Vagina (tissue), 2 donors: ENCODE results near the gene C1orf105.

Experiments
- CTCF ChIP-seq, 3 experiments: fragments of 450-650 bp in 2 of 3; fragments of 200-600 bp in 1 of 3; sonication (generic) in 1 of 3; IDR thresholded peaks; one replicate each; pipeline ENCODE4 v1.5.1; 2017 to 2019; ENCODE audit warnings: antibody characterized with exemption in 3 of 3, mild to moderate bottlenecking in 2 of 3, moderate library complexity in 2 of 3
- POLR2A ChIP-seq, 2 donors: fragments of 450-650 bp; IDR thresholded peaks; one replicate each; pipeline ENCODE4 v1.6.1; 2017; ENCODE audit warnings: antibody characterized with exemption in 2 of 2, mild to moderate bottlenecking in 2 of 2, moderate library complexity in 2 of 2
- POLR2AphosphoS5 ChIP-seq, 2 donors: sonication (generic); formaldehyde crosslinking; IDR thresholded peaks; one replicate each; pipeline ENCODE4 v1.9.0; 2017; ENCODE audit warnings: antibody characterized with exemption in 2 of 2, mild to moderate bottlenecking in 2 of 2, low read depth in 1 of 2; ENCODE audit not compliant: insufficient read depth in 1 of 2

- no peak for TF ChIP-seq CTCF (IDR thresholded peaks at IDR 0.05)
- TF ChIP-seq POLR2AphosphoS5 (IDR thresholded peaks at IDR 0.05; ENCODE audit: insufficient read depth in 1 of 2, low read depth in 1 of 2) = no peak
- TF ChIP-seq POLR2A (IDR thresholded peaks at IDR 0.05) = no peak
Measured at GRCh38 chr1:172471666-172472065, 51.2 kb downstream of the C1orf105 start.
